Progenitor cell of endocrine pancreas (in vitro differentiated cells): ENCODE data around the gene FTSJ3. TPM values are rescaled to one million over a fixed set of nuclear protein-coding genes. Genes with fewer than 3 reads are reported as not detected.

Source experiments
- DNase-seq: peaks from one replicate; pipeline ENCODE4 v3.0.0; 2021; ENCODE audit warnings: low spot score; ENCODE audit not compliant: unreplicated experiment
- H3K27ac Mint-ChIP-seq: 2 replicates; pipeline ENCODE4 v1.8.0; 2021; ENCODE audit warnings: mild to moderate bottlenecking, moderate library complexity, mixed read lengths
- H3K27me3 Mint-ChIP-seq: 2 replicates; pipeline ENCODE4 v1.8.0; 2021; ENCODE audit warnings: mixed read lengths
- H3K36me3 Mint-ChIP-seq: 2 replicates; pipeline ENCODE4 v1.8.0; 2022; ENCODE audit warnings: mixed read lengths; ENCODE audit not compliant: insufficient read depth
- H3K4me1 Mint-ChIP-seq: 2 replicates; pipeline ENCODE4 v1.8.0; 2021; ENCODE audit warnings: low read depth, mixed read lengths
- H3K4me3 Mint-ChIP-seq: 2 replicates; pipeline ENCODE4 v1.8.0; 2021; ENCODE audit warnings: low read depth, mild to moderate bottlenecking, moderate library complexity, mixed read lengths
- H3K9me3 Mint-ChIP-seq: 2 replicates; pipeline ENCODE4 v1.8.0; 2021; ENCODE audit warnings: low read depth, mixed read lengths
- total RNA-seq: library from RNA; stranded (reverse); gene quantifications from 2 replicates; pipeline ENCODE4 v1.2.1, GENCODE V29; 2021
- TF ChIP-seq, protein P1 (sequence below): fragments of 200-600 bp; sonication (generic); IDR thresholded peaks from one replicate; pipeline ENCODE4 v1.5.0; 2021; ENCODE audit warnings: antibody characterized with exemption, mild to moderate bottlenecking; ENCODE audit not compliant: unreplicated experiment

FTSJ3 gene
- total RNA-seq, 1 donor from 2014 or later: 49.0 TPM

GRCh38 chr17:63842540-63843386 lies 15.3 kb upstream of the FTSJ3 start, which contains the start of gene SMARCD2:
Gene SMARCD2, minus strand, starts transcription at chr17:63842685. Its CDS starts 11 bp downstream, at chr17:63842674.
- peak; percentile 95 for DNase-seq
- Mint-ChIP-seq H3K27me3 (peaks cover 16% of the 10 kb centered on the region), H3K4me3 (peak within 1 kb of the TSS; percentile 96), H3K4me1 (peaks cover 22% of the 10 kb centered on the region), H3K9me3 (no peaks in the 10 kb centered on the region), H3K27ac (peak within 1 kb of the TSS; percentile 95), H3K36me3 (no peaks in the 10 kb centered on the region)
- TF ChIP-seq, protein P1, sequence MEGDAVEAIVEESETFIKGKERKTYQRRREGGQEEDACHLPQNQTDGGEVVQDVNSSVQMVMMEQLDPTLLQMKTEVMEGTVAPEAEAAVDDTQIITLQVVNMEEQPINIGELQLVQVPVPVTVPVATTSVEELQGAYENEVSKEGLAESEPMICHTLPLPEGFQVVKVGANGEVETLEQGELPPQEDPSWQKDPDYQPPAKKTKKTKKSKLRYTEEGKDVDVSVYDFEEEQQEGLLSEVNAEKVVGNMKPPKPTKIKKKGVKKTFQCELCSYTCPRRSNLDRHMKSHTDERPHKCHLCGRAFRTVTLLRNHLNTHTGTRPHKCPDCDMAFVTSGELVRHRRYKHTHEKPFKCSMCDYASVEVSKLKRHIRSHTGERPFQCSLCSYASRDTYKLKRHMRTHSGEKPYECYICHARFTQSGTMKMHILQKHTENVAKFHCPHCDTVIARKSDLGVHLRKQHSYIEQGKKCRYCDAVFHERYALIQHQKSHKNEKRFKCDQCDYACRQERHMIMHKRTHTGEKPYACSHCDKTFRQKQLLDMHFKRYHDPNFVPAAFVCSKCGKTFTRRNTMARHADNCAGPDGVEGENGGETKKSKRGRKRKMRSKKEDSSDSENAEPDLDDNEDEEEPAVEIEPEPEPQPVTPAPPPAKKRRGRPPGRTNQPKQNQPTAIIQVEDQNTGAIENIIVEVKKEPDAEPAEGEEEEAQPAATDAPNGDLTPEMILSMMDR: no peak

GRCh38 chr17:63842173-63842539 lies 14.7 kb upstream of the FTSJ3 start:
- peak; percentile 48 for DNase-seq
- peaks cover 12% of the 10 kb centered on the region for H3K27me3 Mint-ChIP-seq
- TF ChIP-seq, protein P1: no peak
- H3K27ac Mint-ChIP-seq: peak overlapping the region; percentile 95
- H3K4me3 Mint-ChIP-seq: peak overlapping the region; percentile 96
- H3K4me1 Mint-ChIP-seq: peaks cover 22% of the 10 kb centered on the region
- H3K9me3 Mint-ChIP-seq: no peaks in the 10 kb centered on the region
- peaks cover under 1% of the 10 kb centered on the region for H3K36me3 Mint-ChIP-seq

- DNase-seq: no peak
- peaks cover 22% of the 10 kb centered on the region for H3K4me1 Mint-ChIP-seq
These were observed 14.1 kb upstream of the FTSJ3 start for GRCh38 chr17:63841350-63842172.

DNA sequence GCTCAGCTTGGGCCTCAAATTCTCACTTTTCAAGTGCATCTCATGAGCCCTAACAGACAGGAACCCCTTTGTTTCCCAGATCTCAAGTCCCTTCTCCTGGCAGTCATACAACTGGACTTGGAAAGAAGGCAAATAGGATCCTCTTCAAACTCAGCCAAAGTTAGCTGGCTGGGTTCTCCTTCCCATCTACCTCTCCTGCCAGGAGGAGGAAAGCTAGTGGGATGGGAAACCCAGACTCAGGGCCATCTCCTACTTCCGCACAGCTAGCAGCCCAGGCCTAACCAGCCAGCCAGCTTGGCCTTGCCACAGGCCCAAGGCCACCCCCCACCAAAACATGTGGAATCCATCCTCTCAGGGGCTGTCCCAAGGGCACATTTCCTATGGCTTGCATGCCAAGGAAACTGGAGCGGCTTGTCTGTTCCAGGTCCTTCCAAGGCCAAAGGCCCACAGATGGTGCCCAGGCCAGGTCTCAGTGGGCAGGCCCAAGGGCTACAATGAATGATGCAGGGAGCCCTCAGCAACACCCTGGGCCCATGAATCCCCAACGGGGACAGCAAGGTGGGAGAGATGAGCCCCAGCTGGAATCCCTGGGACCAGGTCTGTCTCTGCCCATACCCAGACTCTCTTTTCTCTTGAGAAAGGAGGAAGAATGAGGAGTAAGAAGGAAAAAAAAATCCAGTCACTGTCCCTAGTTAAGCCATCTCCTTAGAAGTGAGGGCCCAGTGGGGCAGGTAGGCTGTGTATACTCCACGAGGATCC lies 13.3 kb upstream of the FTSJ3 start:
- peaks cover 4% of the 10 kb centered on the region for H3K36me3 Mint-ChIP-seq
- H3K4me3 Mint-ChIP-seq: peak overlapping the region; percentile 96
- H3K9me3 Mint-ChIP-seq: no peaks in the 10 kb centered on the region
- peak overlapping the region; percentile 95 for H3K27ac Mint-ChIP-seq
- no peak for DNase-seq
- H3K4me1 Mint-ChIP-seq: peaks cover 22% of the 10 kb centered on the region
- TF ChIP-seq, protein P1: no peak
- H3K27me3 Mint-ChIP-seq: peaks cover 5% of the 10 kb centered on the region

More at GRCh38 chr17:63841350-63842172, 14.1 kb upstream of the FTSJ3 start:
- peak overlapping the region; percentile 95 for H3K27ac Mint-ChIP-seq
- peak overlapping the region; percentile 96 for H3K4me3 Mint-ChIP-seq
- peaks cover 2% of the 10 kb centered on the region for H3K36me3 Mint-ChIP-seq
- TF ChIP-seq, protein P1: no peak
- H3K9me3 Mint-ChIP-seq: no peaks in the 10 kb centered on the region
- H3K27me3 Mint-ChIP-seq: peaks cover 12% of the 10 kb centered on the region
